Coronary artery (tissue), 2 donors: ENCODE measurements around the gene AP1G2.
A peak's percentile ranks its signal among the peaks of the same experiment; 100 is the strongest.

Experiments used
- DNase-seq: peaks from one replicate; pipeline ENCODE4 v3.0.0-alpha.2; 2017; ENCODE audit warnings: low spot score
- H3K27ac ChIP-seq, 2 donors: fragments of 200-600 bp; sonication (generic); one replicate each; pipeline ENCODE4 v1.5.1; 2016 to 2019
- H3K4me3 ChIP-seq: fragments of 200-600 bp; sonication (generic); 2 replicates; pipeline ENCODE4 v1.5.1; 2016; ENCODE audit warnings: mild to moderate bottlenecking, moderate library complexity
- CTCF ChIP-seq: fragments of 200-600 bp; sonication (generic); IDR thresholded peaks from one replicate; pipeline ENCODE4 v1.5.1; 2019; ENCODE audit warnings: antibody characterized with exemption

Gene AP1G2

DNA sequence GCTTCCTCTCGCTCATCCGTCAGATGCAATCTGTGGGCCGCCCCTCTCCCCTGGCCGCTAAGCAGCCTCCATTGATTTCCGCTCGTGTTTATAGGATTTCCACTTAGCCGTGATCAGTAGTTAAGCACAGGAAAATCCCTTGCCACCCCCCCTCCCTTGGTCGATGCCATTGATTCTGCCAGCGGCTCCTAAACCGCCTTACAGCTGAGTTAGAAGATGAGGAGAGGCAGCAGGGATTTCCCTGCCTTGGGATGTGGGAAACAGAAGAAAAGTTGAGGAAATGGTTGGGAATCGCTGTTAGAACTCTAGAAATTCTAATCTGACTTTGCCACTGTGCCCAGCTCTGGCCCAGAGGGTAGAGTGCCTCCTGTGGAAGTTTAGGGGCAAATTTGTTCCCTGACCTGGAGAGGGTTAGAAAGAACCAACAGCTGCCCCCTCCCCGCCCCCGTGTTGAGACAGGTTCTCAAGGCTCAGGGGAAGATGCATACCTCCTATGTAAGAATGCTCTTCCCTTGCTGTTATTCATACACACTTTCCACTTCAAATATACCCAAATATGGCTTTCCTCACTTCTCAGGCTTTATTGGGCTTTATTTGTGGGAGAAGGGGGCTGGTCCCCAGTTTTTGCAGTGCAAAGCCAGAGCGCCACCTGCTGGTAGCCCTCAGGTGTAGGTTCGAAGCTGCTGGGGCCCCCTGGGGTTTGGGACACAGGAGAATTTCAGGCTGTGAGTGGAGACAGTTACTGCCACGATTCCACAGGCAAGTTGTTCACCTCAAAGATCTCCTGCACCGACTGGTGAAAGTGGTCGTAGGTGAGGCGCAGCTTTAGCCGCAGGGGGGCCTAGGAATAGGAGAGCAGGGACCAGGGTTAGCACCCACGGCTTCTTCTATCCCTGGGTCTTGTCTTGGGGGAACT lies 8.3 kb downstream of the AP1G2 start:
- peak; percentile 81 for TF ChIP-seq CTCF
- no peak overlapping the region for H3K27ac ChIP-seq
- no peak for DNase-seq
- H3K4me3 ChIP-seq, result no peak overlapping the region

GRCh38 chr14:23558346-23559009 lies 9.1 kb downstream of the AP1G2 start:
- no peak for DNase-seq
- Histone ChIP-seq H3K27ac (no peak overlapping the region), H3K4me3 (no peak overlapping the region)
- TF ChIP-seq CTCF, result no peak

- DNase-seq, result no peak
- no peak overlapping the region for H3K4me3 ChIP-seq
- no peak overlapping the region for H3K27ac ChIP-seq
- no peak for TF ChIP-seq CTCF
Observed at GRCh38 chr14:23557946-23558345, 9.6 kb downstream of the AP1G2 start.

DNA sequence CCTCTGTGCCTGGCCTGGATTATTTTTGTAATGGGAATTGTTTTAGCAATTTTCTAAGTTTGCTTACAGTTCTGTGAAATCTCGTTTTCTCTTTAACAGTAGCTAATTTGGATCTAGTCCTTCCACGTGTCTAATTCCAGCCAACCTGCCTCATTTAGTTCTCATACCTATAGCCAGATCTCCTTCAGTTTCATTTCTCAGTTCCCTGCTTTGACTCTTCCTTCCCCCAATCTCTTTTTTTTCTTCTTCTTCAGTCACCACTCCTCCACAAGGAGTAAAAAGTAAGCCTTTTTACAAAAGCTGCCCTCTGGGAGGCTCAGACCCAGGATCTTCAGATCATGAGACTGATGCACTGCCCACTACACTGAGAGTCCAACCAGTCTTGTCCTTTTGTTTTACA lies 10.1 kb downstream of the AP1G2 start:
- no peak for DNase-seq
- Histone ChIP-seq H3K27ac (no peak overlapping the region), H3K4me3 (no peak overlapping the region)
- no peak for TF ChIP-seq CTCF

DNA sequence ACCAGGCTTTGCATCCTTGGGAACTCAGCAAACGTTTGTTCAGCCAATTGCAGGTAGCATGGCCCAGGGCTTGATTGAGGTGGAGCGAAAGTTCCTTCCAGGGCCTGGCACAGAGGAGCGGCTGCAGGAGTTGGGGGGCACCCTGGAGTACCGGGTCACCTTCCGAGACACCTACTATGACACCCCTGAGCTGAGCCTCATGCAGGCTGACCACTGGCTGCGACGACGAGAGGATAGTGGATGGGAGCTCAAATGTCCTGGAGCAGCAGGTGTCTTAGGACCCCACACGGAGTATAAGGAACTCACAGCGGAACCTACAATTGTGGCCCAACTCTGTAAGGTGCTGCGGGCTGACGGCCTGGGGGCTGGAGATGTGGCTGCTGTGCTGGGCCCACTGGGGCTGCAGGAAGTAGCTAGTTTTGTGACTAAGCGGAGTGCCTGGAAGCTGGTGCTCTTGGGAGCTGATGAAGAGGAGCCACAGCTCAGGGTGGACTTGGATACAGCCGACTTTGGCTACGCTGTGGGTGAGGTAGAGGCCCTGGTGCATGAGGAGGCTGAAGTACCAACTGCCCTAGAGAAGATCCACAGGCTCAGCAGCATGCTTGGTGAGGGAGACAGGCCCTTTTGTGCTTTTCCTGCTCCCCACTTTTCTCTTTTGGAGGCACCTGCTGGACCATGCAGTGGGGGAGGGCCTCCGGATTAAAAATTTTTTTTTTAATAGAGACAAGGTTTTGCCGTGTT lies 10.7 kb downstream of the AP1G2 start:
- DNase-seq, result no peak
- peak overlapping the region; percentile 100 for H3K4me3 ChIP-seq
- no peak for TF ChIP-seq CTCF
- peak overlapping the region; percentile 95 to 100 for H3K27ac ChIP-seq

DNA sequence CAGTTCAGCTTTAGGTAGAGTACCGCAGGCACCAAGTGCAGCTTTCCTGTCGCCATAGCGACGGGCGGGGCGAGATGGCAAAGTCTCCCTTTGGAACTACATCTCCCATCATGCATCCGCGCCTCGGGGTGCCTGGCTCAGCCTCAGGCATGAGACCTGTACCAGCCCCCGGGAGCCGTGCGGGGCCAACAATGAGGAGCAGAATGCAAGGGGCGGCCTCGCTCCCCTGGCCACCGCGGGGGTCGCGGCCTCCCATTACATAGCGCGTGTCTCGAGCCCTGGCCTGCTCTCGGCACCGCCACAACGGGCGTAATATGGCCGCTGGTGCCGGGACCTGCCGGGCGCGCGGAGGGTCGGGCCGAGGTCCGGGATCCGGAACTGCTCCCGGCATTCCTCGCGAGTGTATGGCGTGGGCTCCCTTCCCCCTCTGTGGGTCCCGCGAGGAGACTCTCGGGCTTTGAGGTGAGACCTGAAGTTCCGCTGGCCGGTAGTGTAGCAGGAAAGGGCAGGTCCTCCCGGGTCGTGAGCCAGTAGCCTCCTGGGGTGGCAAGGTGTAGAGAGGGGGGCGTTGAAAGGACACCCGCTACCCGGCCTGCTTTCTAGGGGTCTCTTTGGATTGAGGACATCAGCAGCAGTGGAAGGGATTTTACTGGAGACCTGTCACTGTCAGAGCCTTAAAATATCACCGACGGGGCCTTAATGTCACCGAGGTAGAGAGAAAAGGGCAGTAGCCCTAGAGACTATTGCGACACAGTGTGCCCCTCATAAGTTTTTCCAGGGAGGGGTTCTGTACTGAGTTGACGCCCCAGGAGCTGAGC lies 11.5 kb downstream of the AP1G2 start, which contains the start of gene THTPA:
Gene THTPA (plus strand): TSS at position 390 of the 818 bp plus-strand sequence. CDS start 487 bp downstream, outside the sequence.
- no peak for TF ChIP-seq CTCF
- peak within 1 kb of the TSS; percentile 100 for H3K4me3 ChIP-seq
- peak within 1 kb of the TSS; percentile 95 to 100 for H3K27ac ChIP-seq
- DNase-seq, result peak; percentile 94
